Skeletal muscle tissue (tissue), 4 donors: ENCODE data around the gene RSU1. TPM values are rescaled to one million over a fixed set of nuclear protein-coding genes. Genes with fewer than 3 reads are reported as not detected.

Experiments used
- H3K27ac ChIP-seq: one replicate; pipeline ENCODE4 v1.7.0; 2013; ENCODE audit warnings: mild to moderate bottlenecking, low read depth, low read length, inconsistent platforms
- H3K27me3 ChIP-seq, 3 donors: one replicate each; pipeline ENCODE4 v1.7.0; 2013; ENCODE audit warnings: low read length in 3 of 3; ENCODE audit not compliant: control insufficient read depth in 3 of 3, insufficient read depth in 3 of 3
- H3K36me3 ChIP-seq, 3 donors: one replicate each; pipeline ENCODE4 v1.7.0; 2013; ENCODE audit warnings: low read length in 3 of 3; ENCODE audit not compliant: control insufficient read depth in 3 of 3, insufficient read depth in 3 of 3
- H3K4me1 ChIP-seq, 3 donors: one replicate each; pipeline ENCODE4 v1.7.0; 2013; ENCODE audit warnings: low read length in 3 of 3, mild to moderate bottlenecking in 3 of 3; ENCODE audit not compliant: control insufficient read depth in 3 of 3, insufficient read depth in 3 of 3
- H3K4me3 ChIP-seq, 3 donors: one replicate each; pipeline ENCODE4 v1.7.0; 2013; ENCODE audit warnings: low read length in 3 of 3
- H3K9ac ChIP-seq, 3 donors: one replicate each; pipeline ENCODE4 v1.7.0; 2013; ENCODE audit warnings: low read length in 3 of 3, mild to moderate bottlenecking in 3 of 3, moderate library complexity in 2 of 3, low read depth in 1 of 3
- H3K9me3 ChIP-seq, 3 donors: one replicate each; pipeline ENCODE4 v1.7.0; 2013; ENCODE audit warnings: low read length in 3 of 3; ENCODE audit not compliant: control insufficient read depth in 3 of 3
- total RNA-seq: library from RNA; depleted of rRNA; stranded (reverse); fragments of >200 nt; gene quantifications from one replicate; pipeline ENCODE4 v1.2.3, GENCODE V29; 2014
- donor health status: Osteomylitis.

The RSU1 gene
- total RNA-seq, 1 donor from 2014 or later = 35.0 TPM

- Histone ChIP-seq H3K4me3 (no peak overlapping the region), H3K27me3 (no peaks in the 10 kb centered on the region), H3K4me1 (peaks cover 11 to 28% (median 16%) of the 10 kb centered on the region in 3 donors), H3K36me3 (no peaks in the 10 kb centered on the region), H3K9ac (no peak overlapping the region), H3K27ac (no peak overlapping the region), H3K9me3 (no peaks in the 10 kb centered on the region)
Observed at GRCh38 chr10:16811765-16812164, 5.5 kb downstream of the RSU1 start.

DNA sequence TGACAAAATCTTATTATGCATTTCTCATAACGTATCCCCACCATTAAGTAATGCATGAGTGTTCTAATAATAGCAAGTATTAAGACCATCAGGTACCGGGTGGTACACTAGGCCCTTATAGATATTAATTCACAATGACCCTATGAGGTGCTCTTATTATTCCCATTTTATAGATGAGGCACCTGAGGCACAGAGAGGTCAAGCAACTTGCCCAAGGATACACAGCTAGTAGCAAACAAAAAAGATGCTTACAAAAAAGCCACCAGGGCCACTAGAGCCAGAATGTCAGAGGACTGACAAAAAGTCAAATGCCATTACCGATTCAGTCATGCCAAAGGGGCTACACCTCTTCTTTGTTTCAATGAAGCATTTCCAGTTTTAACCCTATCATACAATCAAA lies 5.9 kb downstream of the RSU1 start:
- Histone ChIP-seq H3K27me3 (no peaks in the 10 kb centered on the region), H3K27ac (no peak overlapping the region), H3K9me3 (no peaks in the 10 kb centered on the region), H3K36me3 (no peaks in the 10 kb centered on the region), H3K4me1 (peaks cover 6 to 23% (median 11%) of the 10 kb centered on the region in 3 donors), H3K4me3 (no peak overlapping the region), H3K9ac (no peak overlapping the region)

DNA sequence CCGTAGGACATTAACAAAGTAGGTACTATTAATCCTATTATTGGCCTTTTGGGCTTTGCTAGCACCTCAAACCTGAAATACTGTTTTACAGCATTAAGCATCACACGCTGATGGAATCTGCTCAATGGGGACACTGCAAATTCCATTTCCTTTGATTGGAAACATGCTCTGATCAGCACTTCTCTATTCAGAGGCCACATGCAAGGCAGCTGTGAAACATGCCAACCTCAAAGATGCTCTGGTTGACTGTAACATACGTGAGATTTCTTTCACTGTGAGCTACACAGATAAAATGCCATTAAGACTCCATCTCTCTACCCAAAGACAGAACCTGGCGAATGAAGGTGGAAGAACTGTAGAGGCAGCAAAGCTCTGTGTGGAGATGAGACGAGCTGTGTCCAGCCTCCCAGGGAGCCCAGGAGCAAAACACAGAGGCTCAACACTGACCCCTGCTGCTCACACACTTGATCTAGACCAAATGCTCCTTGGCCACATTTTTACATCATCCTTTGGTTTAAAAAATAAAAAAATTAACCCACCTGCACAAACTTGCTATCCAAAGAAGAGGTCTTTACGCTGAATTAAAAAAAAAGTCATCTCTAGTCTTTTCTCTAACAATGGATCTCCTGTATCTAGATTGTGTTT lies 8.0 kb downstream of the RSU1 start:
- Histone ChIP-seq H3K27me3 (no peaks in the 10 kb centered on the region), H3K4me1 (peaks cover 0 to 8% (median 3%) of the 10 kb centered on the region in 3 donors), H3K9ac (no peak overlapping the region), H3K36me3 (peaks cover 0 to 2% (median 0%) of the 10 kb centered on the region in 3 donors), H3K27ac (no peak overlapping the region), H3K4me3 (no peak overlapping the region), H3K9me3 (no peaks in the 10 kb centered on the region)

DNA sequence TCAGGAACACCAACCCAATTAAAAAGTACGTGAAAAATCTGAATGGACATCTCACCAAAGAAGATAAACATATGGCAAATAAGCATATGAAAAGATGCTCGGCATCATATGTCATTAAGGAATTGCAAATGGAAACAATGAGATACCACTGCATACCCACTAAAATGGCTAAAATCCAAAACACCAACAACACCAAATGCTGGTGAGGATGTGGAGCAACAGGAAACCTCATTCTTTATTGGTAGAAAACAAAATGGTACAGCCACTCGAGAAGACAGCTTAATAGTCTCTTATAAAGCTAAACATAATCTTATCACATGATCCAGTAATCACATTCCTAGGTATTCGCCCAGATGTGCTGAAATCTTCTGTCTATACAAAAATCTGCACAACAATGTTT lies 13.1 kb downstream of the RSU1 start:
- Histone ChIP-seq H3K27me3 (no peaks in the 10 kb centered on the region), H3K9me3 (no peaks in the 10 kb centered on the region), H3K27ac (peak overlapping the region; percentile 1), H3K4me1 (peaks cover 13 to 16% (median 14%) of the 10 kb centered on the region in 3 donors), H3K4me3 (no peak overlapping the region), H3K9ac (no peak overlapping the region), H3K36me3 (peaks cover 0 to 2% (median 0%) of the 10 kb centered on the region in 3 donors)

DNA sequence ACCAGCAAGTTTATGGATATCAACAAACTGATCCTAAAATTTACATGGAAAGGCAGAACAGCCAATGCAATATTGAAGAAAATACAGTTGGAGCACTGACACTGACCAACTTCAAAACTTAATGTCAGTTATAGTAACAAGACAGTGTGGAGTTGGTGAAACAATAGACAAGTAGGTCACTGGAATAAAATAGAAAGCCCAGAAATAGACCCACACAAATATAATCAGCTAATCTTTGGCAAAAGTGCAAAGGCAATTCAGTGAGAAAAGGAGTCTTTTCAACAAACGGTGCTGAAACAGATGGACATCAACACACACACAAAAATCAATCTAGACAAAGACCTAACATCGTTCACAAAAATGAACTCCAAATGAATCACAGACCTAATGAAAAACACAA lies 13.8 kb downstream of the RSU1 start:
- no peaks in the 10 kb centered on the region for H3K27me3 ChIP-seq
- no peaks in the 10 kb centered on the region for H3K9me3 ChIP-seq
- H3K4me3 ChIP-seq = peak overlapping the region in 1 of 3 donors; percentile 2
- H3K27ac ChIP-seq = peak overlapping the region; percentile 1
- peaks cover 0 to 2% (median 0%) of the 10 kb centered on the region in 3 donors for H3K36me3 ChIP-seq
- peaks cover 14 to 17% (median 16%) of the 10 kb centered on the region in 3 donors for H3K4me1 ChIP-seq
- no peak overlapping the region for H3K9ac ChIP-seq

DNA sequence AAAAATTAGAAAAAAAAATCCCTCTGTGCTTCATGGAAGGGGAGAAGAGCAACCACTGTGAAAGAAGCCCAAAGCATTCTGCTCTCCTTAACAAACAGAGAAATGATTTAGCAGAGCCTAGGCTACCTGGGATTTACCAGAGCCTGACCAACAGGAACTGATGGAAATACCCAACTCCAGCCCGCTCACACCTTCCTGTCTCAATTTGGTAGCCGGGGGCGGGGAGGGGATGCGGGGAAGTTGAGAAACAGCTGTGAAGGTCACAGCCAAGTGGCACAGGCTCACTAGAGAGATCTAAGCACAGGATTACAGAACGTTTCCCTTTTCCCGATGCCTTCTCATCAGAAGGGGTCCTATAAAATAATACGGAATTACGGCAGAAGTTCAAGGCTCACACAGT lies 17.6 kb downstream of the RSU1 start:
- no peaks in the 10 kb centered on the region for H3K36me3 ChIP-seq
- no peaks in the 10 kb centered on the region for H3K27me3 ChIP-seq
- H3K9ac ChIP-seq = peak overlapping the region in 2 of 3 donors; percentile 4 to 25
- H3K4me1 ChIP-seq = peaks cover 14 to 17% (median 16%) of the 10 kb centered on the region in 3 donors
- peak overlapping the region in 1 of 3 donors; percentile 28 for H3K4me3 ChIP-seq
- peak overlapping the region; percentile 36 for H3K27ac ChIP-seq
- H3K9me3 ChIP-seq = no peaks in the 10 kb centered on the region

GRCh38 chr10:16798571-16798970 lies 18.7 kb downstream of the RSU1 start:
- H3K36me3 ChIP-seq = no peaks in the 10 kb centered on the region
- H3K27me3 ChIP-seq = no peaks in the 10 kb centered on the region
- H3K27ac ChIP-seq = peak overlapping the region; percentile 36
- no peaks in the 10 kb centered on the region for H3K9me3 ChIP-seq
- peaks cover 14 to 17% (median 16%) of the 10 kb centered on the region in 3 donors for H3K4me1 ChIP-seq
- H3K4me3 ChIP-seq = no peak overlapping the region
- no peak overlapping the region for H3K9ac ChIP-seq

- no peak overlapping the region for H3K27ac ChIP-seq
- H3K9me3 ChIP-seq = no peaks in the 10 kb centered on the region
- H3K27me3 ChIP-seq = no peaks in the 10 kb centered on the region
- H3K4me3 ChIP-seq = no peak overlapping the region
- peaks cover 10 to 16% (median 15%) of the 10 kb centered on the region in 3 donors for H3K4me1 ChIP-seq
- no peaks in the 10 kb centered on the region for H3K36me3 ChIP-seq
- no peak overlapping the region for H3K9ac ChIP-seq
Observed at GRCh38 chr10:16795410-16796073, 21.7 kb downstream of the RSU1 start.

GRCh38 chr10:16794005-16794404 lies 23.2 kb downstream of the RSU1 start:
- Histone ChIP-seq H3K27me3 (no peaks in the 10 kb centered on the region), H3K4me1 (peaks cover 0 to 5% (median 4%) of the 10 kb centered on the region in 3 donors), H3K4me3 (no peak overlapping the region), H3K27ac (no peak overlapping the region), H3K36me3 (no peaks in the 10 kb centered on the region), H3K9me3 (no peaks in the 10 kb centered on the region), H3K9ac (no peak overlapping the region)

DNA sequence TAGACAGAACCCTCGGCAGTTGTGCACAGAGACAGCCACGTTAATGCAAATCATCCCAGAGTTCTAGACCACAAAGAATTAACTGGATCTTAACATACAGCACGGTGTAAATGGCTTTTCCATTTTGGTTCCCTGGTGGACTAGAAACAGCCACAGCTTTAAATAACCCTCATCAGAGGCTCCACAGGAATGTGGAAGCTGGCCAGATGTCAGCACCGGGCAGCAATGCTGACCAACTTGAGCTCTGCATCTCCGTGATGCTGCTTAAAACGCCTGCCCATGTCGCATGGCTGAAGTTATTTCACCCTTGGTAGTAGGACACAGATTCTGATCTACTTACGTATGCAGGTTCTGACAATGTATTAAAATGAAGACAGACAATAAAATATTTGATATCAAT lies 24.5 kb downstream of the RSU1 start:
- Histone ChIP-seq H3K9me3 (no peaks in the 10 kb centered on the region), H3K27ac (peak overlapping the region; percentile 52), H3K27me3 (no peaks in the 10 kb centered on the region), H3K4me1 (peaks cover 0 to 3% (median 3%) of the 10 kb centered on the region in 3 donors), H3K36me3 (no peaks in the 10 kb centered on the region), H3K9ac (no peak overlapping the region), H3K4me3 (peak overlapping the region in 2 of 3 donors; percentile 11 to 31)
